Endodermal cell (in vitro differentiated cells): Measurements from ENCODE around the gene ACOT7. TPM values are rescaled to one million over a fixed set of nuclear protein-coding genes. Genes with fewer than 3 reads are reported as not detected.

Source experiments
- DNase-seq: peaks from one replicate; pipeline ENCODE4 v3.0.0-alpha.2; 2017
- H3K27ac ChIP-seq: 2 replicates; pipeline ENCODE4 v1.5.1; 2013; ENCODE audit warnings: mild to moderate bottlenecking, low read depth, low read length, moderate library complexity
- H3K27me3 ChIP-seq: 2 replicates; pipeline ENCODE4 v1.6.1; 2013; ENCODE audit warnings: mild to moderate bottlenecking, low read length, moderate library complexity; ENCODE audit not compliant: insufficient read depth, control insufficient read depth, poor library complexity, severe bottlenecking
- H3K36me3 ChIP-seq: 2 replicates; pipeline ENCODE4 v1.7.0; 2013; ENCODE audit warnings: mild to moderate bottlenecking, low read length, moderate library complexity; ENCODE audit not compliant: control insufficient read depth, insufficient read depth
- H3K4me1 ChIP-seq: one replicate; pipeline ENCODE4 v1.7.0; 2013; ENCODE audit warnings: low read length; ENCODE audit not compliant: control insufficient read depth, insufficient read depth
- H3K4me3 ChIP-seq: 2 replicates; pipeline ENCODE4 v1.5.1; 2013; ENCODE audit warnings: mild to moderate bottlenecking, low read length, moderate library complexity
- H3K9ac ChIP-seq: 2 replicates; pipeline ENCODE4 v1.6.1; 2013; ENCODE audit warnings: mild to moderate bottlenecking, low read length, moderate library complexity; ENCODE audit not compliant: poor library complexity, severe bottlenecking; ENCODE audit errors: extremely low read depth
- H3K9me3 ChIP-seq: 2 replicates; pipeline ENCODE4 v1.6.1; 2013; ENCODE audit warnings: mild to moderate bottlenecking, low read length, moderate library complexity; ENCODE audit not compliant: control insufficient read depth
- H3K27ac Mint-ChIP-seq: 2 replicates; pipeline ENCODE4 v1.8.0; 2020; ENCODE audit warnings: mixed read lengths
- H3K27me3 Mint-ChIP-seq: 2 replicates; pipeline ENCODE4 v1.8.0; 2021; ENCODE audit warnings: mild to moderate bottlenecking, mixed read lengths; ENCODE audit not compliant: insufficient read depth
- H3K36me3 Mint-ChIP-seq: 2 replicates; pipeline ENCODE4 v1.8.0; 2020; ENCODE audit warnings: low read depth, mixed read lengths
- H3K4me1 Mint-ChIP-seq: 2 replicates; pipeline ENCODE4 v1.8.0; 2020; ENCODE audit warnings: mixed read lengths
- H3K4me3 Mint-ChIP-seq: 2 replicates; pipeline ENCODE4 v1.8.0; 2020; ENCODE audit warnings: mild to moderate bottlenecking, moderate library complexity, mixed read lengths
- H3K9me3 Mint-ChIP-seq: 2 replicates; pipeline ENCODE4 v1.8.0; 2020; ENCODE audit warnings: mild to moderate bottlenecking, mixed read lengths
- CTCF ChIP-seq: fragments of 200-600 bp; sonication (generic); conservative IDR thresholded peaks from 2 replicates; pipeline ENCODE4 v1.5.0; 2021; ENCODE audit warnings: antibody characterized with exemption, mild to moderate bottlenecking
- WGBS, 2 experiments: methylation state at CpG; one replicate each; pipeline versions ENCODE4 v1.1.5 to v1.1.7; 2013; ENCODE audit warnings: missing lambda C conversion rate in 2 of 2, mixed read lengths in 1 of 2; ENCODE audit not compliant: insufficient coverage in 1 of 2, insufficient read length in 1 of 2; 5-methylcytosine and 5-hydroxymethylcytosine counted together
- total RNA-seq, 2 donors: library from RNA; stranded (reverse); fragmentation: NEBNext Ultra II Directional in 1 of 2; extraction: Animal tissue kit (Norgen Biotek cat#: 25700) in 1 of 2; gene quantifications; 2 replicates in 1 of 2; 3 replicates in 1 of 2; pipeline ENCODE4 v1.2.1, GENCODE V29; 2021

The ACOT7 gene
- total RNA-seq, 2 donors from 2014 or later: 51.3 to 70.7 TPM

- Mint-ChIP-seq H3K36me3 (peaks cover 14% of the 10 kb centered on the region), H3K4me3 (no peak overlapping the region), H3K27ac (no peak overlapping the region), H3K27me3 (no peaks in the 10 kb centered on the region), H3K9me3 (no peaks in the 10 kb centered on the region), H3K4me1 (peaks cover 3% of the 10 kb centered on the region)
- Histone ChIP-seq H3K9me3 (no peaks in the 10 kb centered on the region), H3K9ac (no peak overlapping the region), H3K27me3 (no peaks in the 10 kb centered on the region), H3K36me3 (no peaks in the 10 kb centered on the region), H3K4me3 (no peak overlapping the region), H3K27ac (no peak overlapping the region), H3K4me1 (no peaks in the 10 kb centered on the region)
- DNase-seq: no peak
- TF ChIP-seq CTCF: no peak
- 92 to 95% methylated on average over 12 to 16 of the region's 16 CpGs for WGBS, 2 experiments
These were observed 63.1 kb downstream of the ACOT7 start for GRCh38 chr1:6330410-6330911.

GRCh38 chr1:6329851-6330250, 63.7 kb downstream of the ACOT7 start:
- no peaks in the 10 kb centered on the region for H3K27me3 Mint-ChIP-seq
- H3K9me3 ChIP-seq: no peaks in the 10 kb centered on the region
- H3K27me3 ChIP-seq: no peaks in the 10 kb centered on the region
- H3K27ac ChIP-seq: no peak overlapping the region
- no peaks in the 10 kb centered on the region for H3K9me3 Mint-ChIP-seq
- H3K9ac ChIP-seq: no peak overlapping the region
- 94 to 100% methylated on average over 6 to 11 of the region's 13 CpGs for WGBS, 2 experiments
- H3K4me3 ChIP-seq: no peak overlapping the region
- DNase-seq: no peak
- no peak for TF ChIP-seq CTCF
- H3K27ac Mint-ChIP-seq: no peak overlapping the region
- no peaks in the 10 kb centered on the region for H3K4me1 ChIP-seq
- no peaks in the 10 kb centered on the region for H3K36me3 ChIP-seq
- no peaks in the 10 kb centered on the region for H3K4me1 Mint-ChIP-seq
- no peak overlapping the region for H3K4me3 Mint-ChIP-seq
- H3K36me3 Mint-ChIP-seq: peaks cover 14% of the 10 kb centered on the region

GRCh38 chr1:6329396-6329795, 64.2 kb downstream of the ACOT7 start:
- Histone ChIP-seq H3K4me3 (no peak overlapping the region), H3K9ac (no peak overlapping the region), H3K27ac (no peak overlapping the region), H3K27me3 (no peaks in the 10 kb centered on the region), H3K4me1 (no peaks in the 10 kb centered on the region), H3K36me3 (no peaks in the 10 kb centered on the region), H3K9me3 (no peaks in the 10 kb centered on the region)
- peaks cover 14% of the 10 kb centered on the region for H3K36me3 Mint-ChIP-seq
- no peaks in the 10 kb centered on the region for H3K9me3 Mint-ChIP-seq
- H3K4me3 Mint-ChIP-seq: no peak overlapping the region
- DNase-seq: no peak
- no peak for TF ChIP-seq CTCF
- no peak overlapping the region for H3K27ac Mint-ChIP-seq
- no peaks in the 10 kb centered on the region for H3K4me1 Mint-ChIP-seq
- 94 to 99% methylated on average over 4 to 7 of the region's 7 CpGs for WGBS, 2 experiments
- H3K27me3 Mint-ChIP-seq: no peaks in the 10 kb centered on the region
